CD4-positive, alpha-beta T cell treated with Interleukin-17A for 4 hours (primary cell): ENCODE results near the gene CLPSL2.

ENCODE experiments used
- DNase-seq: peaks from one replicate; pipeline ENCODE4 v3.0.0-alpha.2; 2020; ENCODE audit warnings: mixed read lengths

Gene CLPSL2

GRCh38 chr6:35747877-35748276 is 28.5 kb upstream of the CLPSL2 start:
- DNase-seq = no peak

DNA sequence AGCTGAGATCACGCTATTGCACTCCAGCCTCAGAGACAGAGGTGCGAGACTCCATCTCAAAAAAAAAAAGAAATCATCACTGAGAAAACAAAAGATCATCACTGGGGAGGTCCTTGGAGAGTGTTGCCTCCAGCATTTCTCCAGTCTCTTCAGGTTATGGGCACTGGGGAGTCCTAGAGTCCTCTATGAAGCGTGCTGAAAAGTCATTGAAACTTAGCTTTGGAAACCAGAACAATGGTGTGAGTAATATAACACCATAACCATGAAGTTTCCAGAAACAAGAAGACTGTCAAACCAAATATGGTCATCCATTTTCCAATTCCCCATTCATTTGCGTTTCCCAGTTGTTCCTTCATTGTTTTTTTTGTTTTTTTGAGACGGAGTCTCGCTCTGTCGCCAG is 25.8 kb upstream of the CLPSL2 start:
- DNase-seq = no peak

DNA sequence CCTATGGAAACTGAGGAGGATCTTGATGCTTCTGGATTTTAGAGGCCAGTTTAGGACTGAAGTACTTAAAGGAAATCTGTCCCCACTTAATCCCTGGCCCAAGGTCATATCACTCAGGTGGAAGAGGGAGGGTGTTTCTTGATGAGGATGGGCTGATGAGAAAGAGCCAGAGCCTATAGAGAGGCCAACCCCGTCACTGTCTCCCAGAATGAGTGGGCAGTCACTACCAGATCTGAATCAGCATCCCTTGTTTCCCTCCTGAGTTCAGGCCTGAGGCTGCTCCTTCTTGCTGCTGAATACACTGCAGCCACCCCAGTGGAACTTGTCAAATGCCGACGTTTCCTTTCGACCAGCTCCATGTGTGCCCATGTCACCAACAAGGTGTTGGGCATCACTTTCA is 24.8 kb upstream of the CLPSL2 start:
- DNase-seq = no peak

DNA sequence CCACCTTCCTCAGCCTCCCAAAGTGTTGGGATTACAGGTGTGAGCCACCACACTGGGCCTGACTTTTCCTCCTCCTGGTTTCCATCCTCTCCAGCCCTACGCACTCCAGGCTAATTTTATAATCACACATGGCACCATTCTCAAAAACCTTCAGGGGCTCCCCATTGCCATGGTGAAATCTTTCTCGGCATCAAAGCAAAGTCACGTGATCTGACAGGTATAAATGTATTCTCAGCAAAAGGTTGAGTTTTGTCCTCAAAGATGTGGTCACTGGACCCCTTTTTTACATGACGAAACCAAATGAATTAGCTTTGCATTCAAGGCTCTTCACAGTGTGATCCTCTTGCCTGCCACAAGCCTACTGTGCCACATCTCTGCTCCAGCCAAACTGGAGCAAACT is 24.1 kb upstream of the CLPSL2 start:
- no peak for DNase-seq

DNA sequence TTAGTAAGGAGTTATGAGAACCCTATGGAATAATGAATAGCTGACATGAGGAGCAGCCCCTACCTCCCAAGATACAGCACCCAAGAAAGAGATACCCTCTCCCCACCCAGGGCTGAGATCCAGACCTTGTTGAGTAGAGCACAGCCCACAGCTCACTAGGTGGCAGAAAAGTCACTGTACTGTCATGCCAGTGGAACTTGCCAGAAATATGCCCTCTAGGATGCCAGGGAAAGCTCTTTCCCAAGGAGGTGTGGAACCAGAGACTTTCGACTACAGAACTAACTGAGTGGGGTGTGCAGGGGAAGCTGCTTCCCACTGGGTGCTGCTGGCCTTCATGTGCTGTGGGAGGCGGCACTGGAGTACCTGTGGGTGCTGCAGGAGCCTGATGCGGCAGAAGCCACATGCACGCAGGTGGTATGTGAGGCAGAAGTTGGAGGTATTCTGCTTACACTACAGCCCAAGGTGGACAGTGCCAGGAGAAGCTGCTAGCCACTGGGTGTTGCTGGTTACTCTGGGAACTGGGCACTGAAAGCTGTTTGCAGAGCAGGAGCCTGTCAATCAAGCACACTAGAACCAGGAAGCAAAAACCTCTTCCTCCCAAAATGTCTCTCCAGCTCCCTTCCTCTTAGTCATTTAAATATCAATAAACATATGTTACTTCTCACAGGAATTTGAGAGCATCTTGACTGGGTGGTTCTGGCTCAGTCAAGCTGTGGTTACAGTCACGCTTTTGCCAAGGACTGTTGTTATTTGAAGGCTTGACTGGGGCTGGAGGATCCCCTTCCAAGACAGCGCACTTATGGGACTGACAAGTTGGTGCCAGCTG is 21.7 kb upstream of the CLPSL2 start:
- no peak for DNase-seq

DNA sequence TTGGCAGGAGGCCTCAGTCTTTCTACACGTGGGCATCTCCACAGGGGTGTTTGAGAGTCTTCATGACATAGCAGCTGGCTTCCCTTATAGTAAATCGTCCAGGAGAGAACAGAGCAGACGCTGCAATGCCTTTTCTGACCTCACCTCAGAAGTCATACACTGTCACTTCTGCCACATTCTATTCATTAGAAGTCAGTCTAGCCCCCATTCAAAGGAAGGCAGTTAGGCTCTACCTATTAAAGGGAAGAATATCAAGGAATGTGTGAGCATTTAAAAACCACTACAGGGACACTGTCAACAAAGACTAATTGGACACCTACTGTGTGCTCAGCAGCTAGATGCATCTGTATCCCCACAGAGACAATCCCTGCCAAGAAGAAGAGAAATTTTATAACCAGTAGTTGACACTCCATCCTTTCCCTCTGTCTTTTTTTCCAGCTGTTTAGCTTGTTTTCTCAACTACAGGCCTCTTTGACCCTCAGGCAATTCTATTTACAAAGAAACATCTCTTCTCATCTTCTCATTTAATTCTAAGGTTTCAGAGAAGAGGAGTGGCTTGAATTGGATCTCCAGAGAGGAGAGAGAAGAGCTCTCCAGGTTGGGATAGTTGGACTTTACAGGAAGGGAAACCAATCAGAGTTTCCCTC is 21.0 kb upstream of the CLPSL2 start:
- no peak for DNase-seq

GRCh38 chr6:35757456-35758123 is 18.8 kb upstream of the CLPSL2 start:
- peak; percentile 14 for DNase-seq

- DNase-seq = no peak
Measured at GRCh38 chr6:35759426-35759825, 17.0 kb upstream of the CLPSL2 start.

DNA sequence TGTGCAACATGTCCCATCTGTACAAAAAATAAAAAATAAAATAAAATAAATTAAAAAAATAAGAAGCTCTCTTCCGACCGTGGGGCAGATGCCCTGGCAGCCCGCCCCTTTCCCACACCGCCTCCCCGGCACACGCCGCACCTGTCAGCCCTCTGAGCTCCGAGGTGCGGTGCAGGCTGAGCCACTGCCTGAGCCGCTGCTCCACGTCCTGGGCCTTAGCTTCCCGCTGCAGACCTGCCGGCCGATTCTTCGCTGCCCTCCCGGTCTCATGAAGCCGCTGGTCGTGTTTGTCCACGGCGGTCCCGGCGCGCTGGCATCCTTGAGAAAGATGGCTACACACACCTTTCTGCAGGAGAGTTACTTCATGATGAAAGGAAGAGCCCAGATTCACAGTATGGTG is 10.7 kb upstream of the CLPSL2 start:
- DNase-seq = no peak

GRCh38 chr6:35769211-35769610 is 7.2 kb upstream of the CLPSL2 start:
- no peak for DNase-seq

GRCh38 chr6:35771343-35771627 is 5.1 kb upstream of the CLPSL2 start:
- DNase-seq = no peak

- no peak for DNase-seq
Measured at GRCh38 chr6:35774116-35774794, 2.1 kb upstream of the CLPSL2 start.

GRCh38 chr6:35775031-35775430 is 1.4 kb upstream of the CLPSL2 start:
- DNase-seq = no peak

DNA sequence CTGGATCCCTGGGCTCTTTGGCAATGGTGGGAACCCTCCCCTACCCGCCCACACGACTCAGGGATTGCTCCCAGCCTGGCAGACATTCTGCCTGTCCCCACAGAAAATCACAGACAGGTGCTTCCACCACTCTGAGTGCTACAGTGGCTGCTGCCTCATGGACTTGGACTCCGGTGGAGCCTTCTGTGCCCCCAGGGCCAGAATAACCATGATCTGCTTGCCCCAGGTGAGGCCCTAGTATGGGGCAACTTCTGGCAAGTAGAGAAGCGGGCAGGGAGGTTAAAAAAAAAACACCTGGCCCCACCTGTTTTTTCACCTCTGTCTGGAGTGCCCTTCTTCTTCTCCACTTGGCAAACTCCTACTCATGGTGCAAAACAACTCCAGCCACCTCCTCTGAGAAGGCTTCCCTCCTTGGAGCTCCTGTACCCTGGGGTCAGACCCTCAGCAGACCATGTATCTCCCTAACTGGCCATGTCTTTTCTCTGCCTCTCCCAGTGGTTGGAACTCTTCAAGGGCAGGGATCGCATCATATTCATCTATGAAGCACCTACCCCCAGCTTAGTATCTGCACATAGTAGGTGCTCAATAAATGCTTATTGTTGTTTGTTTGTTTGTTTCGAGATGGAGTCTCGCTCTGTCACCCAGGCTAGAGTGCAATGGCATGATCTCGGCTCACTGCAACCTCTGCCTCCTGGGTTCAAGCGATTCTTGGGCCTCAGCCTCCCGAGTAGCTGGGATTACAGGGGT is 1.1 kb downstream of the CLPSL2 start:
- DNase-seq = no peak

DNA sequence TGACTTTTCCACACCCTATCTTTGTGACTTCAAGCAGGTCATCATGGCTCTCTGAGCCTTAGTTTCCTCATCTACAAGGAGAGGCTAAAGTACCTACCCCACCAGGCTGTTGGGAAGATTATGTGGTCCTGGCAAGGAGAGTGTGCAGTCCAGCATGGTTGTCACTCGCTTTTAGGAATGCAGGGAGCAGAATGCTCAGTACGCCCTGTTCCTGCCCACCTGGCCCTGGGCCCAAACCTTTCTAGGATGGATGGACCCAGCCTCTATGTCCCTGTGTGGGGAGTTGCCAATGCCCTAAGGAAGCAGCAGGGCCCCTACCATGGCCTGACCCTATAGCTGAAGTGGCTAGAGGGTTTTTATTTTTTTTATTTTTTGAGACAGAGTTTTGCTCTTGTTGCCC is 2.0 kb downstream of the CLPSL2 start:
- no peak for DNase-seq

GRCh38 chr6:35780719-35781118 is 4.3 kb downstream of the CLPSL2 start, which contains the start of gene CLPSL1:
Gene CLPSL1 (plus strand): TSS chr6:35781019. CDS start chr6:35781111, 92 bp downstream.
- no peak for DNase-seq

- no peak for DNase-seq
Measured at GRCh38 chr6:35781290-35781689, 4.9 kb downstream of the CLPSL2 start.

DNA sequence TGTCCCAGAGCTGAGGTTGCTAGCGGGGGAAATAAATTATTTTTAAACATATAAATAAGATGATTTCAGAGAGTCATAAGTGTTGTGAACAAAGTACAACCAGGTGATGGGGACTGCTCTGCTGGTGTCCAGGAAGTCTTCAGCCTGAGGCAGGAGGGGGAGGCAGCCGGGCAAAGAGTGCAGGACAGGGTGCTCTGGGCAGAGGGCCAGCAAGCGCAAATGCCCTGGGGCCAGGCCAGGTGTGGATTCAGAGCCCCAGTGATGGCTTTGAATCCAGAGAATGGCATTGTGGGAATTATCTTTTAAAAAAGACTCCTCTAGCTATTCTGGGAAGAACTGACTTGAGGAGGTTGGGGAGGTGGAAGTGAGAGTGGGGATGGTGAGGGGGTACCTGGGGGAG is 6.0 kb downstream of the CLPSL2 start:
- DNase-seq = no peak

- no peak for DNase-seq
Measured at GRCh38 chr6:35784200-35784599, 7.8 kb downstream of the CLPSL2 start.

DNA sequence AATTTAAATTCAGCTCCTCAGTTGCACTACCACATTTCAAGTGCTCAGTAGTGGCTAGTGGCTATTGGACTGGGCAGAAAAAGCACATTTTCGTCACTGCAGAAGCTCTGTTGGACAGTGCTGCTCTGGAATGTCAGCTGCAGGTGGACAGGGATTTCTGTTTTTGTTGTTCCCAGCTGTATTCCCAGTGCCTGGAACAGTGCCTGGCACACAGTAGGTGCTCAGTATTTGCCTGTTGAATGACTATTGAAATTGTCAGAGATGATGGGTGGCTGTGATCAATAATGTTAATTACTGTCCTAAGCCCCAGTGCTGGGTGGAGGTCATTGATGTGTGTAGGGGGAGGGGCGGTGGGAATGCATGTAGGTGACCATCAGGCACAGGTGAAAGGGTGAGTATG is 9.9 kb downstream of the CLPSL2 start:
- DNase-seq = no peak

- DNase-seq = no peak
Measured at GRCh38 chr6:35786810-35787209, 10.4 kb downstream of the CLPSL2 start.

GRCh38 chr6:35787266-35788218 is 11.1 kb downstream of the CLPSL2 start:
- no peak for DNase-seq
